Iris pigment epithelial cell (primary cell): Measurements from ENCODE around the gene SLC6A18.
"Not testable (repeated sequence)": the region's sequence is repeated elsewhere in the genome, so short reads cannot be mapped to it uniquely, and the experiment has no call there.

ENCODE experiments used
- DNase-seq: peaks from one replicate; pipeline ENCODE4 v3.0.0-alpha.2; 2011; ENCODE audit warnings: low read depth

The SLC6A18 gene

DNA sequence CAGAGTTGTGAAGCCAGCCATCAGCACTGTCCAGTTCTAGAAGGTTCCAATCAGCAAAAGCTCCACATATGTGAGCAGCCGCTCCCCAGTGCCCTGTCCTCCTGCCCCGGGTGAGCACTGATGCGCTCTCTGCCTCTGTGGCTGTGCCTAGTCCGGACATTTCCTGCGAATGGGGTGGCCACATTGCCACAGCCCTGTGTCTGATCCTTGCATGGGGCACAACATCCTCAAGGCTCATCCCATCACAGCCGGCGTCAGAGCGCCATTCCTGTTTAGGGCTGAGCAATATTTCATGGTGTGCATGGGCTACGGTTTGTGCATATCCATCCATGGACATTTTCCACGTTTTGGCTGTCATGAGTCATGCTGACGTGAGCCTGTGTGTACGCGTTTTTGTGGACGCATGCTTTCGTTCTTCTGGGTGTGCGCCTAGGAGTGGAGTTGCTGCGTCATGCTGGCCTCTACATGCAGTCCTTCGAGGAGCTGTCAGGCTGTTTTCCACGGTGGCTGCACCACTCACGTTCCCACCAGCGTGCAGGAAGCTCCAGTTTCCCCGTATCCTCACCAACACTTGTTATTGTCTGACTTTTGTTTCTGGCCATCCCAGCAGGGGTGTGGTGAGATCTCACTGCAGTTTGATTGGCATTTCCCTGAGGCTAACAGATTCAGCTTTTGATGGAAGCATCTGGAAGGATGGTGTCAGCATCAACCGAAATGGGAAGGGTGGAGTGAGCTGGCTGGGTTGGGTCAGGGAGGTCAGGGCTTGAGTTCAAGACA lies 9.7 kb upstream of the SLC6A18 start:
- DNase-seq: no peak

DNA sequence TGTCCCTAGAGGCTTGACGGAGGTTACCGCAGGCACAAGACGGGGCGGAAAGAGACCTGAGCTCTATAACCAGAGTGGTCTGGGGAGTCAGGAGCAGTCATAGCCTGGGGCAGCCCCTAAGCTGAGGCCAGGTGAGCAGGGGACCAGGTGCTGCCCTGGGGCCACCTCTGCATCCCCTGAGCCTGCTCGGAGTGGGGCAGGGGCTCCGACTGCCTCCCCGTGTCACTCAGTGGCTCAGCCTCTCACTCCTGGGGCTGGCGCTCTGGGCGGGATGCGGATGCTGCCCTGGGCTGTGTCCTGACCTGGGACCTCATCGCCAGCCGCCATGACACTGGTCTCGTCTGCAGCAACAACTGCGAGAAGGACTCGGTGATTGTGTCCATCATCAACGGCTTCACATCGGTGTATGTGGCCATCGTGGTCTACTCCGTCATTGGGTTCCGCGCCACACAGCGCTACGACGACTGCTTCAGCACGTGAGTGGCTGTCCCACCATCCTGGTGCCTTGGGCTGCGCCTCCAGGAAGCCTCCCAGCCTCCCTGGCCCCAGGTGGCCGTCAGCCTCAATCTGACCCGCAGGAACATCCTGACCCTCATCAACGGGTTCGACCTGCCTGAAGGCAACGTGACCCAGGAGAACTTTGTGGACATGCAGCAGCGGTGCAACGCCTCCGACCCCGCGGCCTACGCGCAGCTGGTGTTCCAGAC lies 8.8 kb upstream of the SLC6A18 start:
- DNase-seq: no peak

DNA sequence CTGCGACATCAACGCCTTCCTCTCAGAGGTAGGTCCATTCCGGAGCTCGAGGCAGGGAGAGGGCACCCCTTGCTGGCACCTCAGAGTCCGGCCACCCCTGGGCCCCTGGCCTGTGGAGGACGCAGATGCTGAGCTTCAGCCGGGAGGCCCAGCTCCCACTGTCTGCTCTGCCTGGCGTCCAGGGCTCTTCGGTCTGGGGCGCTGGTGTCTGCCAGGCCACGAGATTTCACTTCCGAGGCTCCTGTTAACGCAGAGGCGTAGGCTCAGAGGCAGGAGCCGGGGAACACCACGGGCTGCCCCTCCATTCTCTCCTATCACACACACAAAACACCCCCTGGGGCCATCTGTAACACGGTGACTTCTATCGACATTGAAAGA lies 8.3 kb upstream of the SLC6A18 start:
- DNase-seq: no peak

DNA sequence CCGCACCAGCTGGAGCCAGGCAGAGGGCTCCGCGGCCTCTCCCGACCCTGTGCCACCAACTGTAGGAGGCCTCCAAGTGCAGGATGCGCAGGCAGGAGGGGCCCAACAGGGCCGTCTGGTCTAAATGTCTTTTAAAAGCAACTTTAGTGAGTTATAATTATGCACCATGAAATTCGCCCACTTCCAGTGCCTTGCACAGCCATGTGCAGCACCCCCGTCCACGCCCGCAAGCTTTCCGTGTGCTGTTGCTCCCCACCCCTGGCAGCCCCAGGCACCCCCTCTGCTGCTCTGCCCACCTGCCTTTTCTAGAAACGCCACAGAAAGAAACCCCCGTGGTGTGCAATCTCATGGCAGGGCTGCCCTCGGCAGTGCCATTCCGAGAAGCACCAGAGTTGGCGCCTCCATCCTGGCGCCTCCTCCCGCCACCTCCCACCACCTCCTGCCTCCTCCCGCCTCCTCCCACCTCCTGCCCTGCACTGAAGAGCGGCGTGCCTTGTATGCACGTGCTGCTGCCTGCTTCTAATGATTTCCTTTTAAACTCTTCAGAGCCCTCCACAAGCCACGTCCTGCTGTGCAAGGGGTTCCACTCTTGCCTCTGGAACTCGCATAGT lies 7.5 kb upstream of the SLC6A18 start:
- no peak for DNase-seq

DNA sequence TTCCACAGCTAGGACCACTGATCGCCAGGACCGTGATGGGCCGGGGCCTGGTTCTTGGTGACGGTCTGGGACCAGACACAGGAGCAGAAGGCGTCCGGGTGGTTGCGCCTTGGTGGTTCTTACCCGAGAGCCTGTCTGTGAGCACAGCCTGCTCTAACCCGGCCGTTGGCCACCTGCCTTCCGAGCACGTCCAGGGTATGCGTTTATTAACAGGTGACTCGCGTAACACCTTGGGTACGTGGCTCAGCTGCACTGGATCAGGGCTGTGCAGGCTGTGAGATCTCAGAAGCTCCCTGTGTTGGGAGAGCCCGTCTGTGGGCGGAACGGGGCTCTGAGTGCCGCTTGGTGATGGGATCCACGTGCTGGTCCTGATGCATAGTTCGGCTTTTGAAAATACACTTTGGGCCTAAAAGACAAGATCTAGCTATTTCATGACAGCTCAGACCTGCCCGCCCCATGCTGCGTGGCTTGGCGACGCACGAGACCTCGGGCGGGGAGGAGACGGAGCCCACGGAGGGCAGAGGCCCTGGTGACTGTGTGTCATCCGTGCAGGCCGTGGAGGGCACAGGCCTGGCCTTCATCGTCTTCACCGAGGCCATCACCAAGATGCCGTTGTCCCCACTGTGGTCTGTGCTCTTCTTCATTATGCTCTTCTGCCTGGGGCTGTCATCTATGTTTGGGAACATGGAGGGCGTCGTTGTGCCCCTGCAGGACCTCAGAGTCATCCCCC lies 6.7 kb upstream of the SLC6A18 start:
- no peak for DNase-seq

DNA sequence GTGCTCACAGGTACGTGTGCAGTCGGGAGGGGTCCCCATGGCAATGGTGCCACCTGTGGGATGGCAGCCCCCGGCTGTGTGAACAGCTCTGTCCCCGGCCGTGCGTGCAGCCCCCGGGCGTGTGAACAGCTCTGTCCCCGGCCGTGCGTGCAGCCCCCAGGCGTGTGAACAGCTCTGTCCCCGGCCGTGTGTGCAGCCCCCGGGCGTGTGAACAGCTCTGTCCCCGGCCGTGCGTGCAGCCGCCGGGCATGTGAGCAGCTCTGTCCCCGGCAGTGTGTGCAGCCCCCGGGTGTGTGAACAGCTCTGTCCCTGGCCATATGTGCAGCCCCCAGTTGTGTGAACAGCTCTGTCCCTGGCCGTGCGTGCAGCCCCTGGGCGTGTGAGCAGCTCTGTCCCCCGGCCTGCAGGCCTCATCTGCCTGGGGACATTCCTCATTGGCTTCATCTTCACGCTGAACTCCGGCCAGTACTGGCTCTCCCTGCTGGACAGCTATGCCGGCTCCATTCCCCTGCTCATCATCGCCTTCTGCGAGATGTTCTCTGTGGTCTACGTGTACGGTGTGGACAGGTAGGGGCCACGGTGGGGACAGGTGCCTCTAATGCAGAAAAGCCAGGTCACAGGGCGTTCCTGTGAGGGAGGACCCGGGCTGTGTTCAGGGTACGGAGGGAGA lies 5.9 kb upstream of the SLC6A18 start:
- no peak for DNase-seq

DNA sequence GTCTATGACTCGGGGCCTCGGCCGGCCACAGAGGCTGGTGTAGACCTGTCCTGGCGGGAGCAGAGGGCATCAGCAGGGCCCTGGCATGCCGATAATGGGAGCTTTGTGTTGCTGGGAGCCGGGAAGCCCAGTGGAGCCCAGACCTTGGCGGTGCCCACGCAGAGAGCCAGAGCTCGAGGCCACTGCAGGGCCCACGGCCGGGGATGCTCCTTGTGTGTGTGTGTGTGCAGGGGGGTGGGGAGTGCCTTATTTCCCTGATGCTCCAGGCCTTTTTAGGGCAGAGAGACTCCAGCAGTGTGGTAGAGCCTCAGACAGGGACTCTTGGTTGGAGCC lies 5.4 kb upstream of the SLC6A18 start:
- DNase-seq: no peak

DNA sequence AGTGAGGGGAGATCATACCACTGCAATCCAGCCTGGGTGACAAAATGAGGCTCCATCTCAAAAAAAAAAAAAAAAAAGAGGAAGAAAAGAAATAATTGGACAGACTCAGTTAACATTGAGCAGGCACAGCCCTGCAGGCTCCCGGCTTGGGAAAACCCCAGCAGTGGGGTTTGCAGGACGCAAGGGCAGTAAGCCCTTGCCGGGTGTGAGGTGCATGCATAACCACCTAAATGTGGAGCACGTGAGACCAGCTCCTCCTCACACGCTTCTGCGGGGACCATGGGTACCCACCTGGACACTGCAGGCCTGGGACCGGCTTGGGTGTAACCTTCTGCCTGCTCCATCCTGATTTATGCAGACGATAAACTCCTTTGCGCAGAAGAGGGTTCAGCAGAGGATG lies 4.8 kb upstream of the SLC6A18 start:
- DNase-seq: no peak

DNA sequence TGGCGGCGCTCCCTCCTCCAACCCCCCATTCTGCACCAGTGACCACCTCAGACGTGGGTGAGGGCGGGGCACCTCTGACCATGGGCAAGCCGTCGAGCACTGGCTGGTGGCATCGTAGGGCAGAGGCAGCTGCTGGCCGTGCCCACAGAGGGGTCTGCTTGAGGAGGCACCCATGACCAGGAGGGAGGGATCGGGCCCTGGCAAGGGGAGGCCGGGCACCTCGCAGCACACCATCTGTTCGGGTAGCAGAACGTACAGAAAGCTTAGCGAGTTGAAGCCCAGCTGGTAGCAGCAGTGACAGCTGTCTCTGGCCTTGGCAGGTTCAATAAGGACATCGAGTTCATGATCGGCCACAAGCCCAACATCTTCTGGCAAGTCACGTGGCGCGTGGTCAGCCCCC lies 4.3 kb upstream of the SLC6A18 start:
- no peak for DNase-seq

DNA sequence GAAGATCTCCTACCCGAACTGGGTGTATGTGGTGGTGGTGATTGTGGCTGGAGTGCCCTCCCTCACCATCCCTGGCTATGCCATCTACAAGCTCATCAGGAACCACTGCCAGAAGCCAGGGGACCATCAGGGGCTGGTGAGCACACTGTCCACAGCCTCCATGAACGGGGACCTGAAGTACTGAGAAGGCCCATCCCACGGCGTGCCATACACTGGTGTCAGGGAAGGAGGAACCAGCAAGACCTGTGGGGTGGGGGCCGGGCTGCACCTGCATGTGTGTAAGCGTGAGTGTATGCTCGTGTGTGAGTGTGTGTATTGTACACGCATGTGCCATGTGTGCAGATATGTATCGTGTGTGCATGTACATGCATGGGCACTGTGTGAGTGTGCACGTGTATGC lies 3.5 kb upstream of the SLC6A18 start:
- DNase-seq: no peak

DNA sequence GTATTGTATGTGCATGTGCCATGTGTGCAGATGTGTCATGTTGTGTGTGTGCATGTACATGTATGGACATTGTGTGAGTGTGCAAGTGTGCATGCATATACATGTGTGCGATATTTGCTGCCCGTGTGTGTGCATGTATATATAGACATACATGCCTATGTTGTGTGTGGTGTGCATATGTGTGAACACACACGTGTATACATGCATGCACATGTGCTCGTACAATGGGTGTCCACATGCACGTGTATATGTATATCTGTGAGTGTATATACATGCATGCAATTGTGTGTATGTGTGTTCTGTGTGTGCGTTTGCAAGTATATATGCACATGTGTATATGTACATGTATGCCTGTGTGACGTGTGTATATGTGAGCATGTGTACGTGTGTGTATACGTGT lies 3.0 kb upstream of the SLC6A18 start:
- no peak for DNase-seq

DNA sequence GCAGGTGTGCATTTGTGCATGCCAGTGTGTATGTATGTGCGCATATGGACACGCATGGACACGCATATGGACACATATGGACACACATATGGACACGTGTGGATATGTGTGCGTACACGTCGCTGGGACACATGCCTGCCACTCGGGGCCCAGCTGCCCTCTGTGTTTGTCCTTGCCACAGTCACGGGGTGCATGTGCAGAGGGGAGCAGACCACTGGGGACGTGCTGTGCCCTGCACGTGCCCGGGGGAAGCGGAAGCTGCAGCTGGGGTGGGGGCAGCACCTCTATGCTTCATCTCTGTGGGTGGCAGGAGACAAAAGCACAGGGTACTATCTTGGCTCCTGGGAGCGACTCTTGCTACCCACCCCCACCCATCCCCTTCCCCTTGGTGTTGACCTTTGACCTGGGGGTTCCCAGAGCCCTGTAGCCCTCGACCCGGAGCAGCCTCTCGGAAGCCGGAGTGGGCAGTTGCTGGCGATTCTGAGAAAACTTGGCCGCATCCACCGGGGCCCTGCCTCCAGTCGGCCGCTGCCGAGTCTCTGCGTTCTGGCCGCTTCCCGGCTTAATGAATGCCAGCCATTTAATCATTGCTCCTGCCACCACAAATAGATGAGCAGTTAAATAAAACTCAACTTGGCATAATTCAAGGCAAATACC lies 2.4 kb upstream of the SLC6A18 start:
- DNase-seq: no peak

DNA sequence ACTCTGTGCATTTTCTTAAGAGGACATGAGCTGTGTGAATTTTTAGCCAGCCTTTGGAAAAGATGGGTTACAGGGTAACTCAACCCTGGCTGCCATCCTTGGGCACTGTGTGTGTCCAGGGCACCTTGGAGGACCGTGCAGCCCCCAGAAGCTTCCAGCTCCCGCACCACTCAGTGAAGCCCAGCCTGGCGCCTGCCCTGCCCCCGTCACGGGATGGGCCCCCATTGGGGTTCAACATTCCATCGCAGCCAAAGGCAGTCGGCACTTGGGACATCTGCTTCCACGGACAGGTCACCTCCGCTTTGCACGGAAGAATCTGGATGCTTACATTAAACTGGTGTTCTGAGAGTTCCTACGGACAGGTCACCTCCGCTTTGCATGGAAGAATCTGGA lies 1.9 kb upstream of the SLC6A18 start:
- DNase-seq: no peak

DNA sequence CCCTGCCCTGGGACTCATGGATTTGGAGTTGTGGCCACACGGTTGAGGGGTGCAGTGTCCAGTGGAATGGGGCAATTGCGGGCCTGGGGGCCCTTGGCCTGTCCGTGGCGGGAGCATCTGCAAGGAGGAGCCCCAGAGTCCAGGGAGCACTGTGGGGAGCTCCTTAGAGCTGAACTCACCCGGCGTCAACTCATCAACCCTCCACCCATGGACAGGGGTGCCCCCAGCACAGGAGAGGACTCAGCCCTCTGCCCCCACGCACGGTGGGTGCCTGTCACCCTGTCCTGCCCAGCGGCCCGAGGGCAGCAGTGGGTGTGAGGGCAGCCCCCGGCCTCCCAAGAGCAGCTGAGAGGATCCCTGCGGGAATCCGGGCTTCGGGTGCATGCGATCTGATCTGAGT lies 550 bp upstream of the SLC6A18 start:
- no peak for DNase-seq

DNA sequence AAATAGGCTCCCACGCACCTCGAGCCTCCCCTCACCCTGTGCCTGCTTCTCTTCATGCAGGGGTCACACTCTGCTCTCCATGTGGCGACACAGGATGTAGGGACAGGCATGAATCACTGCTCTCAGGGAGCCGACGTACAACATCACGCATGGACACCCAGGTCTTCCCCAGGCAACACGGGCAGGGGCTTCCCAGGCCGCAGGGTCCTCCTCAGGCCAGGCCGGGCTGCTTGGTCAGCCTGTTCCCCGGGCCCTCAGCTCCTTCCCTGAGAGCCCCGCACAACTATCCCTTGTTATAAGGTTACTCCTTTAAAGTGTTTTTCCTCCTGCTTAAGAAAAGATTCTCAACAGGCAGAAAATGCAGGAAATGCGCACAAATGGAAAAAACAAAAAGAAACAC lies 1.1 kb downstream of the SLC6A18 start:
- DNase-seq: no peak

DNA sequence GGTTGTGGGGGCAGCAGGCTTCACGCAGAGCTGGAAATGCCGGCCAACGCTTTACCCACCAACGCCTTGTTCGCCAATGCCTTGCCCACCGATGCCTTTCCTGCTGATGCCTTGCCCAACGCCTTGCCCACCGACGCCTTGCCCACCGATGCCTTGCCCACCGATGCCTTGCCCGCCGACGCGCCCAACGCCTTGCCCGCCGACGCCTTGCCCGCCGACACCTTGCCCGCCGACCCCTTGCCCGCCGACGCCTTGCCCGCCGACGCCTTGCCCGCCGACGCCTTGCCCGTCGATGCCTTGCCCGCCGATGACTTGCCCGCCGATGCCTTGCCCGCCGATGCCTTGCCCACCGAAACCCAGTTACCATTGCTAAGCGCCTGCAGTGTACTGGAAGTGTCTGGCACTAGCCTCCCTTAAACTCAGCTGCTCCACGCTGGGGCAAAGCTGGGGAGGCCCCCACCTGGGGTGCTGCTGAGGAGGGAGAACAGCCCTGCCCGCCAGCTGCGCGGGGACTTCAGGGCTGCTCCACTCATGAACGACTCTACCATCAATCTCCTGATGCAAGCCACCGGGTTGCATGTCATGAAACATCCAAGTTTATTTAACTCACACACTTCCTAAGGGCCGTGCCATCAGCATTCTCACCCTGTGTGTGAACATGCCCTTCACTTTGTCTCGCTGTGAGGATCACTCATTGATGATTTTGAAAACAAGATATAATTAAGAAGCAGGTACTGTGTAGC lies 1.8 kb downstream of the SLC6A18 start:
- DNase-seq: no peak

DNA sequence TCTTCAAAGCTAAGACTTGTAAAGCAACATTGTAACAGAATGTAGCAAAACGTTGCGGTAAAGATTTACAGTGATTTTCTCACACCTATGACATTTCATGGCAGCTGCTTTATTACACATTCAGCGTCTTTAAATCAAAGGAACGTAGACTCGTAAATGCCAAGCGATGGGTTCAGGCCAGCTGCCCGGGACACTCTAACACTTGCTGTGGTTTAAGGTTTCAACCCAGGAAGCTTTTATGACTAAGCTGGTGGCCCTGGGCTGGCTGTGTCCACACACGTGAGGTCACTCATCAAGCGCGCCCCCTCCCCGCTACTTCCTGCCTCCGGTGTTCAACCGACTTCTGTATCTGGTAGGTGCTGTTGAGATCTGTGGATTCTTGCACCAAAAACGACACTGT lies 2.5 kb downstream of the SLC6A18 start:
- DNase-seq: no peak

DNA sequence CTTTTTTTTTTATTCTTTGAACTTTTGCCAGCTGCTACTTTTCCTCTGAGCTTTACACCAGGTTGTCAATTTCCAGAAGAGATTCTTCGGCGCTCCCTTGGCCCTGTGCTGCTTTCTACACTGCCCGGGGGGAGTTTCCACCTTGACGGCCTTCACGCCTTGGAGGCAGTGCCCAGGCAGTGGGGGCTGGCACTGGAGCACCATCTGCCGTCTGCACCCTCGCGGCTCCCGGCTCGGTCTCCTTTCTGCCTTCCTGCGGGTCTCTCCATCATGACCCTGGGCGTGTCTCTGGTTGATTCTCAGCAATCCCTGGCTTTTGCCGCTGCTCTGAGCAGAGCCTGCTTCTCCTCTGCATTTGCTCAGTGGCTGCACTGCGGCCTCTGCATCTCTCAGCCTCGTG lies 2.9 kb downstream of the SLC6A18 start:
- DNase-seq: no peak

DNA sequence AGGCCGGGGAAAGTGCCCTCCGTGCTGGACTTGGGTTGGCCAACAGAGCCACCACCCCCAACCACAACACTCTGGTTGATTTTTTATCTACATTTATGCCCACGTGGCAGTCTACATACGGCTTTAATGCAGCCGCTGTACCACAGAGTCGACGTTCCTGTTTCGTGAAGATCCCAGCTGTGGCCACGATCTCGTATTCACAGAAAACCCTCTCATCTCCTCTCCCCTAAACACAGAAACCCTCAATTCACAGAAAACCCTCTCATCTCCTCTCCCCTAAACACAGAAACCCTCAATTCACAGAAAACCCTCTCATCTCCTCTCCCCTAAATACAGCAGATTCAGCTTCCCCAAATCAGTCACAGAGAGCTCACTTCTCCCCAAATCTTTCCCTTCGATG lies 3.8 kb downstream of the SLC6A18 start:
- DNase-seq: not testable (repeated sequence)

DNA sequence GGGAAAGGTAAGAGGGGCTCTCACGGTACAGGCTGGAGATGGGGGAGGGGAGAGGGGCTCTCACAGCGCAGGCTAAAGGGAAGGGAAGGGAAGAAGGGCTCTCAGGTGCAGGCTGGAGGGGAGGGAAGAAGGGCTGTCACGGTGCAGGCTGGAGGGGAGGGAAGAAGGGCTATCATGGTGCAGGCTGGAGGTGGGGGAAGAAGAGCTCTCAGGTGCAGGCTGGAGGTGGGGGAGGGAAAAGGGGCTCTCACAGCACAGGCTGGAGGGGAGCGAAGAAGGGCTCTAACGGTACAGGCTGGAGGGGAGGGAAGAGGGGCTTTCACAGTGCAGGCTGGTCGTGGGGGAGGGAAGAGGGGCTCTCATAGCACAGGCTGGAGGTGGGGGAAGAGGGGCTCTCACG lies 4.6 kb downstream of the SLC6A18 start:
- no peak for DNase-seq

DNA sequence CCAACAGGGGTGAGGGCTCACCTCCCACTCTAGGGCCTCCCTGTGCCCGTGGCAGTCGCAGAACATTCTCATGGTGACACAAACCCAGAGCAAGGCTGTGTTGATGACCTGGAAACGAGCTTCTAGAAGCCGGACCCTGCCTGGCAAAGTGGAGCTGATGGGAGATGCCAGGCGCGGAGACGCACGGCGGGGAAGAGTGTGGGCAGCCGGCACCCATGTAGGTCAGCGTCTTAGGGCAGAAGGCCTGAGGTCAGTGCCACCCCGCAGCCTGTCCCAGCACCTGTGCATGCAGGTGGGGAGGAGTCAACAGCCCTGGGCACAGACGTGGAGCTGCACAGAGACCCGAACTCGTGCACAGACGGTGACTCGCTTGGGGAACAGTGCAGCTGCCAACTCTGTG lies 5.4 kb downstream of the SLC6A18 start:
- DNase-seq: no peak
